Astrocyte (in vitro differentiated cells and primary cell): ENCODE results near the gene EFS.

Experiments
- EZH2 ChIP-seq: IDR thresholded peaks from 2 replicates; pipeline ENCODE4 v1.6.1; 2012; ENCODE audit warnings: mild to moderate bottlenecking, low read length, inconsistent platforms; ENCODE audit not compliant: insufficient read depth
- TF ChIP-seq, protein P1 (sequence below): IDR thresholded peaks from 2 replicates; pipeline ENCODE4 v1.5.1; 2011; ENCODE audit warnings: low read depth, mild to moderate bottlenecking, inconsistent platforms, low read length, moderate library complexity; ENCODE audit not compliant: insufficient read depth

DNA sequence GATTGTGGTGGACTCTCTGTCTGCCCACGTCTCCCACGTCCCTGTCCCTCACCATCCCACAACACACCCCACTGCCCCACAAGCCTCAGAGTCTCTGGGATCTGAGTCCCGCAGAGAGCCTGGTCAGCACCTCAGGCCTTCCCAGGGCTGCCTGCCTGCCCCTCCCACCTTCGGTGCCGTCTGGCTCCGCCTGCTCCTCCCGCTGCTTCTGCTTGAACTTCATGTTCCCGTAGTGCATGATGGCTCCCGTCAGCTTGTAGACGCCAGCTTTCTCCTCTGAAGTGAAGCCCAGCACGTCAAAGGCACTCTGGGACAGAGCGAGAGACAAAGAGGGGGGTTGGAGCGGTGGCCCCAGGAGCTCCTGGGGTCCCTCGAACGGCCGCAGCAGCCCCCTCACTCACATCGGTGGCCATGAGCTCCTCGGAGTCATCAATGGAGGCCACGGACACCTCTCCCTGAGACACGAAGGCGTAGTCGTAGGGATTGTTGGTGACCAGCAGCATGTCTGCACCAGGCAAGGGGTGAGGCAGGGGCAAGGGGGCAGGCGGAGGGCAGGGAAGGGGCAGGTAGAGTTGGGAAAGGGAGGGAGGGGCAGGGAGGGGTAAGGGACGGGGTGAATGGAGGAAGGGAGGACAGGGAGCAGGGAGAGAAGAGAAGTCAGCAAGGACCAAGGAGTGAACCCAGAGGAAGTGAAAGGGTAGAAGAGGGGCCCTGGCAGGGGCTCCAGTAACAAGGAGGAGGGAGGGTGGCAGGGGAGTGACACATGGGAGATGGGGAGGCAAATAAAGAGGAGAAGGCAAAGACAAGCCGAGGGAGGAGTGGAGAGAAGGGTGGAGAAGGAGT is 37.5 kb upstream of the EFS start:
- TF ChIP-seq, protein P1, sequence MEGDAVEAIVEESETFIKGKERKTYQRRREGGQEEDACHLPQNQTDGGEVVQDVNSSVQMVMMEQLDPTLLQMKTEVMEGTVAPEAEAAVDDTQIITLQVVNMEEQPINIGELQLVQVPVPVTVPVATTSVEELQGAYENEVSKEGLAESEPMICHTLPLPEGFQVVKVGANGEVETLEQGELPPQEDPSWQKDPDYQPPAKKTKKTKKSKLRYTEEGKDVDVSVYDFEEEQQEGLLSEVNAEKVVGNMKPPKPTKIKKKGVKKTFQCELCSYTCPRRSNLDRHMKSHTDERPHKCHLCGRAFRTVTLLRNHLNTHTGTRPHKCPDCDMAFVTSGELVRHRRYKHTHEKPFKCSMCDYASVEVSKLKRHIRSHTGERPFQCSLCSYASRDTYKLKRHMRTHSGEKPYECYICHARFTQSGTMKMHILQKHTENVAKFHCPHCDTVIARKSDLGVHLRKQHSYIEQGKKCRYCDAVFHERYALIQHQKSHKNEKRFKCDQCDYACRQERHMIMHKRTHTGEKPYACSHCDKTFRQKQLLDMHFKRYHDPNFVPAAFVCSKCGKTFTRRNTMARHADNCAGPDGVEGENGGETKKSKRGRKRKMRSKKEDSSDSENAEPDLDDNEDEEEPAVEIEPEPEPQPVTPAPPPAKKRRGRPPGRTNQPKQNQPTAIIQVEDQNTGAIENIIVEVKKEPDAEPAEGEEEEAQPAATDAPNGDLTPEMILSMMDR = no peak
- TF ChIP-seq EZH2 = no peak
